ENCODE data around the gene PRKAA1. TPM values are rescaled to one million over a fixed set of nuclear protein-coding genes. Genes with fewer than 3 reads are reported as not detected.
"Not testable (repeated sequence)": the region's sequence is repeated elsewhere in the genome, so short reads cannot be mapped to it uniquely, and the experiment has no call there.

PRKAA1 gene
- total RNA-seq, 2 donors from 2014 or later, result 77.4 to 118 TPM

DNA sequence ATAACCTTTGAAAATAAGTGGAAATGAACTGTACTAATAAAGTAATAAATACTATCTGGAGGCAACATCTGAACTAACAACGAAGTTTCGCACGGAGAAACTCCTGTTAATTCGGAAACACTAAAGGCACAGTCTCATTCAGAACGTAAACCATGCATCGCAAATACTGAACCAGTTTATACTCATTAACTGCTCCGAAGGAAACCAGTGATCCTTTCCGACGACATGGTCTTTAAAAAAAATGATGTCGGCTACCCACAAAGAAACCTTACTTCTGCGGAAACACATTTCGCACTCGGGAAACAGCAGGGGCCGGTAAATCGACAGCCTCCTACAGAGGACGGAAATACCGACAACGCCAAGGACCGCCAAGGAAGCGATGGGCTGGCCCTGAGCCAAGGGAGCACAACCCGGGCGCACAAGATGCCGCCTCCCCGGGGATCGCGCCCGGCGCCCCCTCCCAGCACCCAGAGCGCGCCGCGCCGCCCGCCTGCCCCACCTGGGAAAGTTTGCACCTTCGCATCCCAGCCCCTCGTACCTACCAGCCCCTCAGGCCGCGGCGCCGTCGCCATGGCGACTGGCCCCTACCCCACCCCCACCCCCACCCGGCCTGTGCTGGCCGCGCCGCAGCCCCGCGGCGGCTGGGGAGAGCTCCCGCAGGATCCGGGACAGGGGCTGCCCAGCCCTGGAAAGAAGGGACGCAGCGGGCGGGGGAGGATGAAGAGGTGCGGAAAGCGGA lies 732 bp downstream of the PRKAA1 start:
- H3K27me3 ChIP-seq, result no peaks in the 10 kb centered on the region
- H3K9me3 ChIP-seq, result no peaks in the 10 kb centered on the region
- peaks cover 9% of the 10 kb centered on the region for H3K4me1 ChIP-seq
- peak overlapping the region; percentile 95 for H3K4me3 ChIP-seq
- no peaks in the 10 kb centered on the region for H3K36me3 ChIP-seq
- H3K9ac ChIP-seq (ENCODE audit: low read depth in 2 of 2, low read length in 2 of 2), result peak overlapping the region; percentile 86 to 89
- peak overlapping the region; percentile 96 for H3K27ac ChIP-seq
- DNase-seq, result peak; percentile 86
- intact Hi-C loops (cut with DNase I), result no loop called here
- TF ChIP-seq, protein P1, sequence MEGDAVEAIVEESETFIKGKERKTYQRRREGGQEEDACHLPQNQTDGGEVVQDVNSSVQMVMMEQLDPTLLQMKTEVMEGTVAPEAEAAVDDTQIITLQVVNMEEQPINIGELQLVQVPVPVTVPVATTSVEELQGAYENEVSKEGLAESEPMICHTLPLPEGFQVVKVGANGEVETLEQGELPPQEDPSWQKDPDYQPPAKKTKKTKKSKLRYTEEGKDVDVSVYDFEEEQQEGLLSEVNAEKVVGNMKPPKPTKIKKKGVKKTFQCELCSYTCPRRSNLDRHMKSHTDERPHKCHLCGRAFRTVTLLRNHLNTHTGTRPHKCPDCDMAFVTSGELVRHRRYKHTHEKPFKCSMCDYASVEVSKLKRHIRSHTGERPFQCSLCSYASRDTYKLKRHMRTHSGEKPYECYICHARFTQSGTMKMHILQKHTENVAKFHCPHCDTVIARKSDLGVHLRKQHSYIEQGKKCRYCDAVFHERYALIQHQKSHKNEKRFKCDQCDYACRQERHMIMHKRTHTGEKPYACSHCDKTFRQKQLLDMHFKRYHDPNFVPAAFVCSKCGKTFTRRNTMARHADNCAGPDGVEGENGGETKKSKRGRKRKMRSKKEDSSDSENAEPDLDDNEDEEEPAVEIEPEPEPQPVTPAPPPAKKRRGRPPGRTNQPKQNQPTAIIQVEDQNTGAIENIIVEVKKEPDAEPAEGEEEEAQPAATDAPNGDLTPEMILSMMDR (IDR thresholded peaks at IDR 0.05), result no peak

DNA sequence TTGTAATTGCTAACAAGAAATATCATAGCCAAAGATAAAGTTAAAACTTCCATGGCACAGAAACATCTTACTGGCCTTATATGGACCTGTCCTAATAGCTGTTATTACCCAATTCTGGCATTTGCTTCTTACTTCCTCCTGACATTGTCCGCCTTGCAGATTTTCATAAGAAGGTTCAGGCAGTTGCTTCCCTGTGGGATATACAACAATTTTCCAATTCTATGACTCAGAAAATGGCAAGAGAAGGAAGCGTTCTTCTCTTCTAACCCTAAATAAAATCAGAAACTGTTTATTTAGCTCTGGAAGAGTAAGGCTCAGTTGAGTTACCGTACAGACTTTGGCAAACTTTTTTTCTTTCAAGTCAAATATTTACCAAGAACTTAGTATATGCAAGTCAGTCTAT lies 1.7 kb downstream of the PRKAA1 start:
- H3K4me3 ChIP-seq, result peak overlapping the region; percentile 95
- H3K4me1 ChIP-seq, result peaks cover 9% of the 10 kb centered on the region

DNA sequence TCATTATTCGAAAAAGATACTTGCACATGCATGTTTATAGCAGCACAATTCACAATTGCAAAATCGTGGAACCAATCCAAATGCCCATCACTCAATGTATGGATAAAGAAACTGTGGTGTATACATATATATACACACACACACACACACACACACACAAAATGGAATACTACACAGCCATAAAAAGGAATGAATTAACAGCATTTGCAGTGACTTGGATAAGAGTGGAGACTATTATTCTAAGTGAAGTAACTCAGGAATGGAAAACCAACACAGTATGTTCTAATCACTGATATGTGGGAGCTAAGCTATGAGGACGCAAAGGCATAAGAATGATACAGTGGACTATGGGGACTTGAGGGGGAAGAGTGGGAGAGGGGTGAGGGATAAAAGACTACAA lies 3.3 kb downstream of the PRKAA1 start:
- H3K27ac ChIP-seq; H3K9me3 ChIP-seq; H3K27me3 ChIP-seq; intact Hi-C loops (cut with DNase I); DNase-seq; H3K4me3 ChIP-seq; H3K36me3 ChIP-seq; H3K9ac ChIP-seq (ENCODE audit: low read depth in 2 of 2, low read length in 2 of 2); H3K4me1 ChIP-seq: not testable (repeated sequence)

More for the DNA sequence above, 1.7 kb downstream of the PRKAA1 start:
- intact Hi-C loops (cut with DNase I), result no loop called here
- no peaks in the 10 kb centered on the region for H3K9me3 ChIP-seq
- no peaks in the 10 kb centered on the region for H3K36me3 ChIP-seq
- DNase-seq, result no peak
- peak overlapping the region in 1 of 2 donors; percentile 89 for H3K9ac ChIP-seq (ENCODE audit: low read depth in 2 of 2, low read length in 2 of 2)
- H3K27ac ChIP-seq, result peak overlapping the region; percentile 96
- TF ChIP-seq, protein P1 (IDR thresholded peaks at IDR 0.05), result no peak
- no peaks in the 10 kb centered on the region for H3K27me3 ChIP-seq

DNA sequence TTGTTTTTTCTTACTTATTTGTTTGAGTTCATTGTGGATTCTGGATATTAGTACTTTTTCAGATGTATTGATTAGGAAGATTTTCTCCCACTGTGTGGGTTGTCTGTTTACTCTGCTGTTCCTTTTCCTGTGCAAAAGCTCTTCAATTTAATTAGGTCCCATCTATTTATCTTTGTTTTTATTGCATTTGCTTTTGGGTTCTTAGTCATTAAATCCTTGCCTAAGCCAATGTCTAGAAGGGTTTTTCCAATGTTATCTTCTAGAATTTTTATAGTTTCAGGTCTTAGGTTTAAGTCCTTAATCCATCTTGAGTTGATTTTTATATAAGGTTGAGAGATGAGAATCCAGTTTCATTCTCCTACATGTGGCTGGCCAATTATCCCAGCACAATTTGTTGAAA lies 3.8 kb downstream of the PRKAA1 start:
- intact Hi-C loops (cut with DNase I), result not testable (repeated sequence)

DNA sequence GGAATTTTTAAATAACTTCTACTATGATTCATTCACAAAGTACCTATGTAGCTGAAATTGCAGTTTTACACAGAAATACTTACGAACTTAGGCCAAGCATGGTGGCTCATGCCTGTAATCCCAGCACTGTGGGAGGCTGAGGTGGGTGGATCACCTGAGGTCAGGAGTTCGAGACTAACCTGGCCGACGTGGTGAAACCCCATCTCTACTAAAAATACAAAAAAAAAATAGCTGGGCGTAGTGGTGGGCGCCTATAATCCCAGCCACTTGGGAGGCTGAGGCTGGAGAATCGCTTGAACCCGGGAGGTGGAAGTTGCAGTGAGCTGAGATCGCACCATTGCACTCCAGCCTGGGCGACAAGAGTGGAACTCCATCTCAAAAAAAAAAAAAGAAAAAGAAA lies 5.5 kb downstream of the PRKAA1 start:
- H3K9ac ChIP-seq (ENCODE audit: low read depth in 2 of 2, low read length in 2 of 2); H3K4me3 ChIP-seq; DNase-seq; intact Hi-C loops (cut with DNase I); H3K9me3 ChIP-seq; H3K27me3 ChIP-seq; H3K27ac ChIP-seq; H3K36me3 ChIP-seq: not testable (repeated sequence)
- H3K4me1 ChIP-seq, result peaks cover 14% of the 10 kb centered on the region

More for the DNA sequence above, 3.8 kb downstream of the PRKAA1 start:
- H3K9me3 ChIP-seq; H3K9ac ChIP-seq (ENCODE audit: low read depth in 2 of 2, low read length in 2 of 2); H3K27ac ChIP-seq; H3K27me3 ChIP-seq; DNase-seq; H3K4me3 ChIP-seq; H3K36me3 ChIP-seq: not testable (repeated sequence)
- peaks cover 14% of the 10 kb centered on the region for H3K4me1 ChIP-seq

DNA sequence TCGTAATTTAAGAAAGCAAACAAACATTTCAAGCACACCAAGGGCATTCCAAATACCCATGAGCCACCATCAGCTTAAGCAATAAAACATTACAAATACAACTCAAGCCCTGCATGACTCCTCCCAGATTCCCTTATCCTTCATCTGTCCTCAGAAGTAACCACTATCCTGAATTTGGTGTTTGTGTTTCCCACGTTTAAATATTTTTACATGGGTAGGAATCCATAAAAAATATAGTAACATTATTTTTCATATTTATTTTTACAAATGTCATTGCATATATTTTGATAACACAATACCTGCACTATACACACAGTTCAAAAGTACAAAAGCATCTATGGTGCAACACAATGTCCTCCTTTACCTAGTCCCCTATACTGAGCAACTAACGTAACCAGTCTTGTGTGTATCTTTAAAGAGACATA lies 6.4 kb downstream of the PRKAA1 start:
- Histone ChIP-seq H3K4me3 (no peak overlapping the region), H3K9me3 (no peaks in the 10 kb centered on the region), H3K9ac (ENCODE audit: low read depth in 2 of 2, low read length in 2 of 2) (no peak overlapping the region), H3K36me3 (no peaks in the 10 kb centered on the region), H3K27me3 (no peaks in the 10 kb centered on the region), H3K27ac (no peak overlapping the region), H3K4me1 (peaks cover 14% of the 10 kb centered on the region)
- TF ChIP-seq, protein P1 (IDR thresholded peaks at IDR 0.05), result no peak
- intact Hi-C loops (cut with DNase I), result no loop called here
- no peak for DNase-seq

DNA sequence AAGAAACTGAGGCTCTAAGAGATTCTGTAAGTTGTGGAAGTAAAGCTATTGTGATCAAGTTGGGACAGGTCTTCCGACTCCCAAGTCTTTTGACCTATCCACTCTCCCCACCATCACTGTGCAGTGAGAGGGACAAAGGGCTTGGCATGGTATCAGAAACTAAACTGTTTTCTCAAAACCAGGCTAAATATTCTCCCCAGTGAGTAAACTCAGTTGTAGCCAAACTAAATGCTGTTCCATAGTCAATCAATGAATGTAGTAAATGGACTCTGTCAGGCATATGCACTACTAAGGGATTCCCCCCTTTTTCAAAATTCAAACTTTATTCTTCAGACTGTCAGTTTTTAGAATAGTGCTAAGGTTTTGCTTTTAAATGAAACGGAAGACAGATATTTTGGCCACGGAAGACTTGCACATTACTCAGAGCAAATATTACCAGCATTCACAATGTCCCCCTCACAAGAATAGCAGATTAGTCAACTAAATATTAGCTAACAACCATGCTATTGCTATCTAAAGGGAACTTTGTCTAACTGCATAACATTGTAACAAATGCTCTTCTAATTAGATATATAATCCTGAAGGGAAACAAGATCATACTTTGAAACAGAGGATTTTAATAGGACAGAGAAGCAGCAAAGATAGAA lies 7.1 kb downstream of the PRKAA1 start:
- no peaks in the 10 kb centered on the region for H3K36me3 ChIP-seq
- H3K27me3 ChIP-seq, result no peaks in the 10 kb centered on the region
- TF ChIP-seq, protein P1 (IDR thresholded peaks at IDR 0.05), result no peak
- no peaks in the 10 kb centered on the region for H3K9me3 ChIP-seq
- no peak for DNase-seq
- H3K27ac ChIP-seq, result no peak overlapping the region
- peaks cover 12% of the 10 kb centered on the region for H3K4me1 ChIP-seq
- no peak overlapping the region for H3K9ac ChIP-seq (ENCODE audit: low read depth in 2 of 2, low read length in 2 of 2)
- H3K4me3 ChIP-seq, result no peak overlapping the region
- intact Hi-C loops (cut with DNase I), result no loop called here

DNA sequence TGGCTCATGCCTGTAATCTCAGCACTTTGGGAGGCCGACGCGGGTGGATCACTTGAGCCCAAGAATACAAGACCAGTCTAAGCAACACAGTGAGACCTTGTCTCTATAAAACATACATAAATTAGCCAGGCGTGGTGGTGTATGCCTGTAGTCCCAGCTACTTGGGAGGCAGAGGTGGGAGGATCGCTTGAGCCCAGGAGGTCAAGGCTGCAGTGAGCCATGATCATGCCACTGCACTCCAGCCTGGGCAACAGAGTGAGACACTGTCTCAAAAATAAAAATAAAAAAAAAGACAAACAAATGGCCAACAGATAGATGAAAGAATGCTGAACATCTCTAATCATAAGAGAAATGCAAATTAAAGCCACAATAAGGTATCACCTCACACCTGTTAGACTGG lies 9.2 kb downstream of the PRKAA1 start:
- H3K9me3 ChIP-seq; H3K9ac ChIP-seq (ENCODE audit: low read depth in 2 of 2, low read length in 2 of 2); H3K36me3 ChIP-seq; H3K4me3 ChIP-seq; H3K27ac ChIP-seq; H3K27me3 ChIP-seq; DNase-seq; intact Hi-C loops (cut with DNase I): not testable (repeated sequence)
- H3K4me1 ChIP-seq, result peaks cover 13% of the 10 kb centered on the region
